Stimulated activated CD8-positive, alpha-beta memory T cell treated with anti-CD3 and anti-CD28 coated beads, Interleukin-7, amount 100 ng/mL, for 48 hours (primary cell): ENCODE measurements around the gene MAP3K7CL.
"Not testable (repeated sequence)": the region's sequence is repeated elsewhere in the genome, so short reads cannot be mapped to it uniquely, and the experiment has no call there.

Experiments
- DNase-seq, 2 donors: peaks; one replicate each; pipeline ENCODE4 v3.0.0-alpha.2; 2020; ENCODE audit warnings: low read depth in 1 of 2; ENCODE audit errors: extremely low read depth in 1 of 2

The MAP3K7CL gene

GRCh38 chr21:29166323-29166722 is 35.9 kb downstream of the MAP3K7CL start:
- DNase-seq: no peak

- DNase-seq: no peak
Observed at GRCh38 chr21:29166853-29167252, 36.4 kb downstream of the MAP3K7CL start.

GRCh38 chr21:29167481-29167880 is 37.0 kb downstream of the MAP3K7CL start:
- not testable (repeated sequence) for DNase-seq

GRCh38 chr21:29168891-29169315 is 38.5 kb downstream of the MAP3K7CL start:
- no peak for DNase-seq

- DNase-seq: no peak
Observed at GRCh38 chr21:29170944-29171343, 40.5 kb downstream of the MAP3K7CL start.

- no peak for DNase-seq
Observed at GRCh38 chr21:29172282-29172681, 41.8 kb downstream of the MAP3K7CL start.

- no peak for DNase-seq
Observed at GRCh38 chr21:29174607-29175013, 44.2 kb downstream of the MAP3K7CL start.

GRCh38 chr21:29175408-29176134 is 45.1 kb downstream of the MAP3K7CL start:
- DNase-seq: no peak

GRCh38 chr21:29176471-29177120 is 46.2 kb downstream of the MAP3K7CL start:
- DNase-seq: no peak

- DNase-seq: no peak
Observed at GRCh38 chr21:29177800-29178199, 47.4 kb downstream of the MAP3K7CL start.

- no peak for DNase-seq
Observed at GRCh38 chr21:29178926-29179325, 48.5 kb downstream of the MAP3K7CL start.

- DNase-seq: no peak
Observed at GRCh38 chr21:29179503-29179902, 49.1 kb downstream of the MAP3K7CL start.

- DNase-seq: no peak
Observed at GRCh38 chr21:29181799-29182470, 51.5 kb downstream of the MAP3K7CL start.

GRCh38 chr21:29182691-29183092 is 52.2 kb downstream of the MAP3K7CL start:
- DNase-seq: no peak

GRCh38 chr21:29184037-29184436 is 53.6 kb downstream of the MAP3K7CL start:
- DNase-seq: no peak

- no peak for DNase-seq
Observed at GRCh38 chr21:29185172-29185571, 54.7 kb downstream of the MAP3K7CL start.

GRCh38 chr21:29185633-29186032 is 55.2 kb downstream of the MAP3K7CL start:
- no peak for DNase-seq

- DNase-seq: no peak
Observed at GRCh38 chr21:29186246-29186645, 55.8 kb downstream of the MAP3K7CL start.

- DNase-seq: no peak
Observed at GRCh38 chr21:29187944-29188343, 57.5 kb downstream of the MAP3K7CL start.

- no peak for DNase-seq
Observed at GRCh38 chr21:29189353-29189752, 58.9 kb downstream of the MAP3K7CL start.

GRCh38 chr21:29190923-29191331 is 60.5 kb downstream of the MAP3K7CL start:
- DNase-seq: no peak

- no peak for DNase-seq
Observed at GRCh38 chr21:29193072-29193471, 62.6 kb downstream of the MAP3K7CL start.
